Measurements from ENCODE around the gene NELFA.

DNA sequence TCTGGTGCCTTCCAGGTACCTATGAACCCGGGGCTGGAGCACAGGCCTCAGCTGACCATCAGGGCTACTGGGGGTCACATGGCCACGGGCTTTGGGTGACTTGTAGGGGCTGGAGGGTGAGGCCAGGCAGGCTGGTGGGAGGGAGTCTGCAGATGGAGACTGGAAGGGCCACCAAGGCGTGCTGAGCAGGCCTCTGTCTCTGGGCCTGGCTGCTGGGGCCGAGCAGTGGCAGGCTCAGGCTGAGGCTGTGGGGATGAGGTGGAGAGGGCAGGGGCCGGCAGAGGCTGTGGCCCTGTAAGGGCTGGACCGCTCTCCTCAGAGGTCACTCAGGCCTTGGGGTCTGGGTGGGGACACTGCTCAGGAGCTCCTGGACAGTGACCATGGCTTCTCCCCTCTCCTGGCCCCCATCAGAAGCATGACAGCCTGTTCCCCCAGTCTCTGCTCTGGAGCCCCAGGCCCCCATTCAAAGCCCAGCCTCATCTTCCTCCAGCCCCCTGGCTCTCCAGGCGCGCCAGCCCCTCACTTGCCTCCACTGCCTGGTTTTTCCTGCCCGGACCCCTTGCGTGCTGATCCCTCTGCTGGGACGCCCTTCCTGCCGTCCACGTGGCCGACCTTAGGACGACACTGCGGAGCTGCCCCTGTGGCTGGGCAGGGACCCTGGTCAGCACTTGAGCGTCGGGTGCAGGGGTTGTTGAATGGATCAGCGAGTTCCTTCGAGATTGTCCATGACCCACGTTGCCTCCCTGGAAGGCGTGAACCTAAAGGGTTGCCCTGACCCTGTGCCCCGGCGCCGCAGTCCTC is 39.2 kb upstream of the NELFA start:
- TF ChIP-seq CTCF (IDR thresholded peaks at IDR 0.05): no peak
- TF ChIP-seq, protein P1, sequence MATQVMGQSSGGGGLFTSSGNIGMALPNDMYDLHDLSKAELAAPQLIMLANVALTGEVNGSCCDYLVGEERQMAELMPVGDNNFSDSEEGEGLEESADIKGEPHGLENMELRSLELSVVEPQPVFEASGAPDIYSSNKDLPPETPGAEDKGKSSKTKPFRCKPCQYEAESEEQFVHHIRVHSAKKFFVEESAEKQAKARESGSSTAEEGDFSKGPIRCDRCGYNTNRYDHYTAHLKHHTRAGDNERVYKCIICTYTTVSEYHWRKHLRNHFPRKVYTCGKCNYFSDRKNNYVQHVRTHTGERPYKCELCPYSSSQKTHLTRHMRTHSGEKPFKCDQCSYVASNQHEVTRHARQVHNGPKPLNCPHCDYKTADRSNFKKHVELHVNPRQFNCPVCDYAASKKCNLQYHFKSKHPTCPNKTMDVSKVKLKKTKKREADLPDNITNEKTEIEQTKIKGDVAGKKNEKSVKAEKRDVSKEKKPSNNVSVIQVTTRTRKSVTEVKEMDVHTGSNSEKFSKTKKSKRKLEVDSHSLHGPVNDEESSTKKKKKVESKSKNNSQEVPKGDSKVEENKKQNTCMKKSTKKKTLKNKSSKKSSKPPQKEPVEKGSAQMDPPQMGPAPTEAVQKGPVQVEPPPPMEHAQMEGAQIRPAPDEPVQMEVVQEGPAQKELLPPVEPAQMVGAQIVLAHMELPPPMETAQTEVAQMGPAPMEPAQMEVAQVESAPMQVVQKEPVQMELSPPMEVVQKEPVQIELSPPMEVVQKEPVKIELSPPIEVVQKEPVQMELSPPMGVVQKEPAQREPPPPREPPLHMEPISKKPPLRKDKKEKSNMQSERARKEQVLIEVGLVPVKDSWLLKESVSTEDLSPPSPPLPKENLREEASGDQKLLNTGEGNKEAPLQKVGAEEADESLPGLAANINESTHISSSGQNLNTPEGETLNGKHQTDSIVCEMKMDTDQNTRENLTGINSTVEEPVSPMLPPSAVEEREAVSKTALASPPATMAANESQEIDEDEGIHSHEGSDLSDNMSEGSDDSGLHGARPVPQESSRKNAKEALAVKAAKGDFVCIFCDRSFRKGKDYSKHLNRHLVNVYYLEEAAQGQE (IDR thresholded peaks at IDR 0.05; ENCODE audit: insufficient read depth in 1 of 2, low read depth in 2 of 2, low read length in 1 of 2): no peak
